HuH-7 (cell line): ENCODE results near the gene NNAT.
"Not testable (repeated sequence)": the region's sequence is repeated elsewhere in the genome, so short reads cannot be mapped to it uniquely, and the experiment has no call there.

Experiments
- DNase-seq: peaks from one replicate; pipeline ENCODE4 v3.0.0; 2011; ENCODE audit warnings: low spot score

Gene NNAT

GRCh38 chr20:37524859-37525708 lies 4.0 kb downstream of the NNAT start:
- DNase-seq = no peak

GRCh38 chr20:37525810-37526209 lies 4.8 kb downstream of the NNAT start:
- DNase-seq = no peak

GRCh38 chr20:37526238-37526838 lies 5.3 kb downstream of the NNAT start:
- no peak for DNase-seq

GRCh38 chr20:37526839-37527637 lies 6.0 kb downstream of the NNAT start:
- no peak for DNase-seq

GRCh38 chr20:37527638-37528445 lies 6.8 kb downstream of the NNAT start, which contains the start of gene BLCAP:
BLCAP (minus strand) TSS chr20:37527876; CDS start chr20:37519174, 8,702 bp downstream.
- peak; percentile 97 for DNase-seq

GRCh38 chr20:37528446-37529213 lies 7.6 kb downstream of the NNAT start:
- no peak for DNase-seq

GRCh38 chr20:37529214-37529967 lies 8.3 kb downstream of the NNAT start:
- no peak for DNase-seq

- no peak for DNase-seq
Observed at GRCh38 chr20:37529968-37530600, 9.0 kb downstream of the NNAT start.

- DNase-seq = no peak
Observed at GRCh38 chr20:37530696-37531095, 9.6 kb downstream of the NNAT start.

- DNase-seq = no peak
Observed at GRCh38 chr20:37531856-37532255, 10.8 kb downstream of the NNAT start.

GRCh38 chr20:37533154-37533715 lies 12.2 kb downstream of the NNAT start:
- no peak for DNase-seq

GRCh38 chr20:37534401-37535157 lies 13.5 kb downstream of the NNAT start:
- peak; percentile 61 for DNase-seq

- DNase-seq = no peak
Observed at GRCh38 chr20:37535443-37536132, 14.5 kb downstream of the NNAT start.

GRCh38 chr20:37537505-37537904 lies 16.5 kb downstream of the NNAT start:
- DNase-seq = no peak

GRCh38 chr20:37538003-37538402 lies 17.0 kb downstream of the NNAT start:
- no peak for DNase-seq

- no peak for DNase-seq
Observed at GRCh38 chr20:37539424-37539823, 18.4 kb downstream of the NNAT start.

GRCh38 chr20:37540001-37540400 lies 19.0 kb downstream of the NNAT start:
- DNase-seq = no peak

- not testable (repeated sequence) for DNase-seq
Observed at GRCh38 chr20:37540838-37541237, 19.8 kb downstream of the NNAT start.
